NCI-H128 (cell line): ENCODE data around the gene CALHM4.

Experiments
- DNase-seq: peaks from one replicate; lab custom pipeline; 2025; ENCODE audit not compliant: unreplicated experiment; lab: John Stamatoyannopoulos, UW

The CALHM4 gene

GRCh38 chr6:116536216-116536621 is 17.3 kb upstream of the CALHM4 start:
- DNase-seq = peak; percentile 46

DNA sequence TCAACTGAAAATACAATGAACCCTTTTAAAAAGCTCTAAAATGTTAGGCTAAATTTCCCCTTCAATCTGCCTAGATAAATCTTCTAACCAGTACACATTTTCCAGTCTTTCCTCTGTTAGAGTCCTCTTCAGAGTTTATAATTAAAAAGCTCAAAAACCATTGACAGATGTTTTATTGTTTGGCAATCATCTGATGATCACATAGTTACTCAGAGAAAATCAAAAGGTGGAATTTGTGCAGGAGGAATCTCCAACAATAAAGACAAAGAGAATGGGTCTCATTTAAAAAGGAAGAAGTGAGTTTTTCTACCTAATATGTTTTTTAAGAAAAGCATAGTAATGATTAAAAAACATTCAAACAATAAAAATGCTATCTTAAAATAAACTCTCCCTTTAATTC is 11.1 kb upstream of the CALHM4 start:
- no peak for DNase-seq

DNA sequence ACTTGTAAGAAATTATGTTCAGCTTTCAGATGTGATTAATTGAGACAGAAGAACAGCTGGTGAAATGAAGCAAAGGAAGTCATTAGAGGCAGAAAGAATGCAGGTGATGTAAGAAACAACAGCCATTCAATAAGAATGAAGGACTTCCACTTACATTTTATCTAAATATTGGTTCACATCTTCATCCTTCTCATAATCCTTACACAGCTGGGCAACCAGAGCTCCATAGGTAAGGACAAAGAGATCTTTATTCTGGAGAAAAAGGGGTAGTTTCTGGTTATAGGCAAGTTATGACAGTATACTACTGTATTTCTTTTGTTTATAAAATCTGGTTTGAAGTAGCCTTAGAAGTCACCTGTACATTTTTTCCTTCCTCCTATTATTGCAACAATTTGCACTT is 10.4 kb upstream of the CALHM4 start:
- no peak for DNase-seq

GRCh38 chr6:116545651-116546050 is 7.9 kb upstream of the CALHM4 start, which contains the start of gene TRAPPC3L:
Gene TRAPPC3L, minus strand, starts transcription at chr6:116545684. Its CDS starts 170 bp downstream, at chr6:116545514.
- DNase-seq = no peak

DNA sequence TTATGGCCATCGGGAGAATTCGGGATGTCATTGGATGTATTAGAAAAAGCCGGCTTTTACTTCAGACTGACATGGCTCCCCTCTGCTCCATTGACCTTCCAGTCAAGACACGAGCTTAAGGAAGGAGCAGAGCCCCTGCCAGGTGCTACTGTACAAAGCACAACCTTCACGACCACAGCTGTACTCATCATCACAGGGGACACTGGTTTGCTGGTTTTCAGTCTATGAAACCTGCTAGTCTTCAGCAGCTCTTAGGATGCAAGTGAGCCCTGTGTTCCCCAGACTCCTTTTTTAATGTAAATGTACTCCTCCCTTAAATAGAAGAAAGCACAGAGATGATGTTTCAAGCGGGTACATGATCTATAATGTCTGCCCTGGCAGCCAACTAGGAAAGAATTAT is 6.2 kb upstream of the CALHM4 start:
- no peak for DNase-seq

DNA sequence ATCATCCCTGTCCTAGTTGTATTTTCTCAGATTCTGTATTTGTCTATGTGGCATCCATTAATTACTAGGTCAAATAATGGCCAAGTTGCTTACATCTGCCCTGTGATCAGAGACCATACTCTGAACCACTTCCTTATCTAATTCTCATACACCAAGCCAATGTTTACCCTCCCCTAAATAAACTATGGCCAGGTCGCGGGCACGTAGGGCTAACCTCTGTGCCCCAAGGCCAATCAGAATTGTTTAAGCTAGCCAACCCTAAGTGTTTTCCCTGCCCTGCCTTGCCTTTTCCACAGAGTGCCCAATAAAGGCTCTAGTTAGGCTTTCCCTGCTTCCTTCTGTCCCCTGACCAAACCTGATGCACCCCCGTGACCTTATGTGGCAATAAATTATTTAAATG is 2.8 kb upstream of the CALHM4 start:
- no peak for DNase-seq

DNA sequence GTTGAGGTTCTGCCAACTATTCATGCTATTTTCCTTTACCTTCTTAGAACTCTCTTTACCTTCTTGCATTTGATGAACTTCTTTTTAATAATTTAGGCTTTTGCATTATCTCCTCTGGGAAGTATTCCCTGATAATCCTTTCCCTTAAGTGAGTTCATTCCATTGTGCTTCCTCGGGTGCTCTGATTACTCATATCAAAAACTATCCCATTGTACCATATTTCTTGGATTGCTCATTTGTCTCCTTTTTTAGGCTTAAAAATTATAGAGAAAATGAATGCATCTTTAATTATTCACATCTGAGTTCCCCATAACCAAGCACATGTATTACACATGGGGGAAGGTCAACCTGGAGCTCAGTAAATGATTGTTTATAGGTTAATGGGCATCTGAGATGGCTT is 2.5 kb downstream of the CALHM4 start:
- DNase-seq = no peak

DNA sequence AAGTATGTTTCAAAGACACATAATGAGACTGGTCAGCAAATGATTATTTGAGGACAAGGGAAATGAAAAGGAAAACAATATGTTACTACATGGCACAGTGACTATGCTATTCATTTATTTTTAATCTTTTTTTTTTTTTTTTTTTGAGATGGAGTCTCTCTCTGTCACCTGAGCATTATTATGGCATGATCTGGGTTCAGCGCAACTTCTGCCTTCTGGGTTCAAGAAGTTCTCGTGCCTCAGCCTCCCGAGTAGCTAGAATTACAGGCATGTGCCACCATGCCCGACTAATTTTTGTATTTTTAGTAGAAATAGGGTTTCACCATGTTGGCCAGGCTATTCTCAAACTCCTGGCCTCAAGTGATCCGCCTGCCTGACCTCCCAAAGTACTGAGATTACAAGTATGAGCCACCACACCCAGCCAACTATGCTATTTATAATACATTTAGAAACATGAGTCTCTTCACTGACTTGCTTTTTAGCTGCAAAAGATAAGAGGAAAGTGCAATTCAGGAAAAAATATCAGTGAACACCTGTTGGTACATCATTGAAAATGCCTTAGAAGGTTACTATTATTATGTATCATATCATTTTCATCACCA is 3.4 kb downstream of the CALHM4 start:
- DNase-seq = no peak

DNA sequence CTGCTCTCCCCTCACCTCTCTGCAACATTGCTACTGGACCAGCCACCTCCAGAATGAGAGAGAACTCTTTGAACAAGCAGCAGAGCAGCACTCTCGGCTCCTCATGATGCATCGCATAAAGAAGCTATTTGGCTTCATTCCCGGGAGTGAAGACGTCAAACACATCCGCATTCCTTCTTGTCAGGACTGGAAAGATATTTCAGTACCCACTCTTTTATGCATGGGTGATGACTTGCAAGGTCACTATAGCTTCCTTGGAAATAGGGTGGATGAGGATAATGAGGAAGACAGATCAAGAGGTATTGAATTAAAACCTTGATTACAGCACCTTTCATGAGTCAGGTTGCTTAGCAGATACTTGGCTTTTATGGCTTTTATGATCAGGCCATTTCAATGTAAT is 4.3 kb downstream of the CALHM4 start:
- peak; percentile 15 for DNase-seq

DNA sequence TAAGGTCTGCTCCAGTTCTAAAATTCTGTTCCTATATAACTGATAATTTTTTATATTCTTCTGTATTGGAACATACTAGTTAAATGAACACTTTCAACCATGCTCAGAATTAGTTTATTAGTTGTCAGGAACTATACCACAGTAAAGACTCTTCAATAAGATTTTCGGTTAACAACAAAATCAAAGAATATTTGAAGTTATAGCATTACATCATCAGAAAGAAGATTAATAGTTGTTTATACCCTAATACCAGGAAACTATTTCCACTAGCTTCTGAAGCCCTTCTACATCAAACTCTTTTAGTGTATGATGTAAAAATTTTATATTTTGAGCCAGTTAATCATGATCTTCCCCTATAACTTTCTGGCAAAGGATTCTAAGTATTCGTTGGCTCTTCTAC is 6.6 kb downstream of the CALHM4 start:
- no peak for DNase-seq

DNA sequence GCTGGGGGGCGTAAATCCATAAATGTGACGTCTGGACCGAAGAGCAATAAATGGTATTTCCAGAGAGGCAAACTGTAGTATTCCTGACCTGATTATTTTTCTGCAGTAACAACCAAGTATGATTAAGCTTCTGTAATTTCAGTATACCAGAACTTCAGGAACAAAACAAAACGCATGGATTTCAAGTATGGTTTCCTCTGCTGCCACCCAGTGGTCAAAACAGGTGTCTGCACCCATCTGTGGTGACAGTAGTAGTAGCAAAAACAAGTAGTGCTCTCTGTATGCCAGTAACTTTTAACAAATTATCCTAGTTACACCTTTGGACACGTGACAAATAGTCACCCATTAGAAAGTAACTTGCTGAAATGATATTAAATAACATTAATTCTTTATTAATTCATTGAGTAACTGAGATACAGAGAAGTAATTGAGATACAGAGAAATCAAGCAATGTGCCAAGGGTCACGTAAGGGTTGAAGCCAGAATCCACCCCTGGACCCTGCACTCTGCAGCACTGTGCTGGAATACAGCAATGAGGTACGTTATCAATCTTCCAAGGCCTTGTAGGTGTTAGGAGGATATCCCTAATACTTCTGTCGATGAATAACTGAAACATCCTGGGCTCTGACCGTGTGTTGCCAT is 7.9 kb downstream of the CALHM4 start:
- peak; percentile 45 for DNase-seq

GRCh38 chr6:116562019-116562403 is 8.5 kb downstream of the CALHM4 start:
- no peak for DNase-seq

- DNase-seq = no peak
Observed at GRCh38 chr6:116562614-116563013, 9.1 kb downstream of the CALHM4 start.

GRCh38 chr6:116563830-116564229 is 10.3 kb downstream of the CALHM4 start:
- no peak for DNase-seq

- no peak for DNase-seq
Observed at GRCh38 chr6:116564311-116564710, 10.8 kb downstream of the CALHM4 start.

DNA sequence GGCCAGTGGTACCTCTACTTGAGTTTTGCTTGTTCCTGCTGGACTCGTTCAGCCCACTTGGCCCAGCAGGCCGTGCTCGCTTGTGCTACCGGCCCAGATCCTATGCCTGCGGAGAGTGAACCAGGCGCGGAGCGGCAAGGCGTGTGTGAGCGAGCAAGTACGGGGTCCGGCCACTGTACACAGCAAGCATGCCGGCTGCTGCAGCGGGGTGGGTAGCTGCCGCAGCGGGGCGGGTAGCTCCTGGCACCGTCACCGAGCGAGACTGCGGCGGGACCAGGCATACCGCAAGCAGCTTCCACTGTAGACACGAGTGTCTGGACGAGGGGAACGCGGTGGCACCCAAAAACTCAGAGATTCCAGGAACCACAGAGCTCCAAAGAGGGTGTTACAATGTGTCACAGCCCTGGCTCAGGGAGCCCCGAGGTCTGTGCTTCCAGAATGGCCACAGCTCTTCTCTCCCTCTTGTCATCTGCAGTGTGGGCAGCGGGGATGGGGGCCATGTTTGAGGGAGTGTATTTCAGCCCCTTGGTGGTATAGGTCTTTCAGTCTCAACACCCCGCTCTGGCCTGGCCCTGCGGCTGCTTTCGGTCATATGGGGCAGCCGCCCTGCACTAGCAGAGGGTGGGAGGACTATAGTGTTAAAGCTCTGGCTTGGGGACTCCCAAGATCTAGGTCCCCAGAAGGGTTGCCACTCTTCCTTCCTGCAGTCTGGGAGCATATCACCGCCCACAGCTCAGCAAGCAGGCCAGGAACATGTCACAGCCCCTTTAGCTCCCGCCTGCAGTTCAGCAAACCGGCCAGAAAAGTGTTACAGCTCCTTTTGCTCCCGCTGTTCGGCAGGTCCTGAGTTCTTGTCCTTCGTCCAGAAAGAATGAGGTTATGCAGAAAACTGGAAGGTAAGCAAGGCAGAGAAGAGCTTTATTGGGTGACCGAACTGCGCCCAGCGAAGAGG is 11.6 kb downstream of the CALHM4 start:
- peak; percentile 14 for DNase-seq

GRCh38 chr6:116568111-116568510 is 14.6 kb downstream of the CALHM4 start:
- no peak for DNase-seq

GRCh38 chr6:116568821-116569755 is 15.5 kb downstream of the CALHM4 start:
- DNase-seq = no peak

- DNase-seq = peak; percentile 90
Observed at GRCh38 chr6:116570856-116571682, 17.5 kb downstream of the CALHM4 start, which contains the start of gene RWDD1. Gene RWDD1, plus strand, starts transcription at chr6:116571504. Its CDS starts 79 bp downstream, at chr6:116571583.

DNA sequence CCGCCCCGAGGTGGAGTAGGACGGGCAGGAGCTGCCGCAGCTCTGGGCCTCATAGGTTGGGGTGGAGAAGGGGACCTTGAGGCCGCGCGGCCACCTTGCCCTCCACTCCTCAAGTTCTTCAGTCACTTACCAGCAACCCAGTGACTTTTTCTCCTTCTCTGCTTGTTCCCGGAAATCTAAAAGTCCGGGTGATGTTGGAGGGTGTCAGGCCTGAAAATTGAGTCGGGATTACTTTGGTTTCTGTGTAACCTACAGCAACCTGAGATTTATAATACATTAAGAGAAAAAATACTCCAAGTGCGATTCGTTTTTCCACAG is 18.1 kb downstream of the CALHM4 start:
- DNase-seq = no peak
